ENCODE data around the gene GLIS1.

DNA sequence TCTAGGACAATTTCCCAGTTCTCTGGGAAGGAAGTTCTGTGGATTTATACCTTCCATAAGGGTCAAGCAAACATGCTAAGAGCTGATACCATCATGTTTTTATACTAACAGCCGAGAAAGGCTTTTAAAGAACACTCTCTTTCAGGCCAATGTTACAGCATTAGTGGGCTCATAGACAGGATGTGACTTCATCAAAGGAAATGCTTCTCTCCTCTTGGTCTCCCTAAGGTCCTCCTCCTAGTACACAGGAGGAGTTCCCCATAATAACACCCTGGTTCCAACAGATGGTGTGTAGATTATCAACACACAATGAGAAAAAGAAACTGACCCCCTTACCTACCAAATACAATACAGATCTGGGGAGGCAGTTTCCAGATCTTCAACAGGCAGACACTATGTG lies 26.7 kb upstream of the GLIS1 start:
- TF ChIP-seq, protein P1, sequence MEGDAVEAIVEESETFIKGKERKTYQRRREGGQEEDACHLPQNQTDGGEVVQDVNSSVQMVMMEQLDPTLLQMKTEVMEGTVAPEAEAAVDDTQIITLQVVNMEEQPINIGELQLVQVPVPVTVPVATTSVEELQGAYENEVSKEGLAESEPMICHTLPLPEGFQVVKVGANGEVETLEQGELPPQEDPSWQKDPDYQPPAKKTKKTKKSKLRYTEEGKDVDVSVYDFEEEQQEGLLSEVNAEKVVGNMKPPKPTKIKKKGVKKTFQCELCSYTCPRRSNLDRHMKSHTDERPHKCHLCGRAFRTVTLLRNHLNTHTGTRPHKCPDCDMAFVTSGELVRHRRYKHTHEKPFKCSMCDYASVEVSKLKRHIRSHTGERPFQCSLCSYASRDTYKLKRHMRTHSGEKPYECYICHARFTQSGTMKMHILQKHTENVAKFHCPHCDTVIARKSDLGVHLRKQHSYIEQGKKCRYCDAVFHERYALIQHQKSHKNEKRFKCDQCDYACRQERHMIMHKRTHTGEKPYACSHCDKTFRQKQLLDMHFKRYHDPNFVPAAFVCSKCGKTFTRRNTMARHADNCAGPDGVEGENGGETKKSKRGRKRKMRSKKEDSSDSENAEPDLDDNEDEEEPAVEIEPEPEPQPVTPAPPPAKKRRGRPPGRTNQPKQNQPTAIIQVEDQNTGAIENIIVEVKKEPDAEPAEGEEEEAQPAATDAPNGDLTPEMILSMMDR (IDR thresholded peaks at IDR 0.05), result no peak
- no peak for TF ChIP-seq POLR2A (IDR thresholded peaks at IDR 0.05)

Measured in ovary (tissue), 3 donors.